ENCODE data around the gene TMEM184C. TPM values are rescaled to one million over a fixed set of nuclear protein-coding genes. Genes with fewer than 3 reads are reported as not detected.

The TMEM184C gene
- total RNA-seq, 4 donors from 2014 or later = 25.5 to 36.1 (median 28.5) TPM

DNA sequence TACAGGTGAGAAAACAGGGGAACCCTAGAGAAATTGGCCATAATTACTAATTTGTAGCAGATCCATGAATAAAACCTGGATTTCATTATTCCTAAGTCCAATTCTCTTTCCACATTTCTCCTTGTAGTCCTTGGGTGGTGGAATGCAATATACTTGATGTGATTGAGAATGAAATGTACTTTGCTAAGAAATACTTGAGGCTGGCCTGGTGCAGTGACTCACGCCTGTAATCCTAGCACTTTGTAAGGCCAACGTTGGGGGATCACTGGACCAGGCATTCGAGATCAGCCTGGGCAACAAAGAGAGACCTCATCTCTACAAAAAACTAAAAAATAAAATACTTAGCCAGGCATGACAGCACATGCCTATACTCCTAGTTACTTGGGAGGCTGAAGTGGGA lies 15.9 kb downstream of the TMEM184C start:
- ATAC-seq (ENCODE audit: low FRiP score) (no peak), DNase-seq (ENCODE audit: low spot score) (no peak)
- TF ChIP-seq, protein P1, sequence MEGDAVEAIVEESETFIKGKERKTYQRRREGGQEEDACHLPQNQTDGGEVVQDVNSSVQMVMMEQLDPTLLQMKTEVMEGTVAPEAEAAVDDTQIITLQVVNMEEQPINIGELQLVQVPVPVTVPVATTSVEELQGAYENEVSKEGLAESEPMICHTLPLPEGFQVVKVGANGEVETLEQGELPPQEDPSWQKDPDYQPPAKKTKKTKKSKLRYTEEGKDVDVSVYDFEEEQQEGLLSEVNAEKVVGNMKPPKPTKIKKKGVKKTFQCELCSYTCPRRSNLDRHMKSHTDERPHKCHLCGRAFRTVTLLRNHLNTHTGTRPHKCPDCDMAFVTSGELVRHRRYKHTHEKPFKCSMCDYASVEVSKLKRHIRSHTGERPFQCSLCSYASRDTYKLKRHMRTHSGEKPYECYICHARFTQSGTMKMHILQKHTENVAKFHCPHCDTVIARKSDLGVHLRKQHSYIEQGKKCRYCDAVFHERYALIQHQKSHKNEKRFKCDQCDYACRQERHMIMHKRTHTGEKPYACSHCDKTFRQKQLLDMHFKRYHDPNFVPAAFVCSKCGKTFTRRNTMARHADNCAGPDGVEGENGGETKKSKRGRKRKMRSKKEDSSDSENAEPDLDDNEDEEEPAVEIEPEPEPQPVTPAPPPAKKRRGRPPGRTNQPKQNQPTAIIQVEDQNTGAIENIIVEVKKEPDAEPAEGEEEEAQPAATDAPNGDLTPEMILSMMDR (IDR thresholded peaks at IDR 0.05) = no peak

DNA sequence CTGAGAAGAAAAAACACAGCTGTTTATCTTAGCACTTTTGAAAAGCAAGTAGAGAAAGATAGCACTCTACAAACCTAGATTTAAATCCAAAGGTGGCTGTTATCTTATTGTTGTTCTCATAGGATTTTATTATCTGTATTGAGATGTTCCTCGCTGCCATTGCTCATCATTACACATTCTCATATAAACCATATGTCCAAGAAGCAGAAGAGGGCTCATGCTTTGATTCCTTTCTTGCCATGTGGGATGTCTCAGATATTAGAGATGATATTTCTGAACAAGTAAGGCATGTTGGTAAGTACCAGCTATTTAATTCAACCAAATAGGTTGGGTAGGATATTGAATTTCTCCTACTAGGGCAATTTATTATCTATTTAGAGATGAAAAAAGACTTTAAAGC lies 16.4 kb downstream of the TMEM184C start:
- ATAC-seq (ENCODE audit: low FRiP score) (no peak), DNase-seq (ENCODE audit: low spot score) (no peak)
- TF ChIP-seq, protein P1 (IDR thresholded peaks at IDR 0.05) = no peak

DNA sequence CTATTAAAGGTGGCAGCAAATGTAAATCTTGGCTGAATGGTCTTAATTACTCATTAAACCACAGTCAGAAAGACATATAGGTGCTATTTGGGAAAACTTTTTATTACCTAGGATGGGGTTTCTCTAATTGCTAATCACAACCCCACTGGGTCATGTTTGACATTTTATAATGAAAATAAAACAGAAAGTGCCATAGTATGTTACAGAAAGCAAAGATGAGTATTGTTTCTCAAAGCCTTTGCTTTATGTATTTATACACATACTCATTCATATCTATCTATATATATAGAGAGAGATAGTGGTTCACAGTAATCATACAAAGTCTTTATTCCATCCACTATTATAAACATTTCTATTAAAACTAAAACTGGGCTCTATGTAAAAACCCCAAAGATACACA lies 18.2 kb downstream of the TMEM184C start:
- TF ChIP-seq, protein P1 (IDR thresholded peaks at IDR 0.05) = no peak
- DNase-seq (ENCODE audit: low spot score) (no peak), ATAC-seq (ENCODE audit: low FRiP score) (no peak)

DNA sequence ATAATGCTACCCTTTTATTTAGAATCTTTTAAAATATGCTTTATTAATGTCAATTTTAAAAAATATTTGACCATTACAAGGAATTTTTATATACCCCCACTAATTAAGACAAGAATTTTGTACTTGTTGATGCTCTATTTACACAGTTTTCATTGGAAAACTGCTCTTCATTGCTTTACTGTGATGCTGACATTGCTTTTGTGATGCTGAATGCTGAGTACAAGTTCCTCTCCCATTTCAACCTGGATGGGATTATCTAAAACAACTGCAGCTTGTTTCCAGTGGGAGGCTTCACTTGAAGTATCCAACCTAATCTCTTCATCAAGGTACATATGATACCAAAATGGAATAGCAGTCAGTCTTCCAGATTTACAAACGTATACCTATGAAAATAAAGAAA lies 21.2 kb downstream of the TMEM184C start:
- TF ChIP-seq, protein P1 (IDR thresholded peaks at IDR 0.05) = no peak
- no peak for ATAC-seq (ENCODE audit: low FRiP score)
- no peak for DNase-seq (ENCODE audit: low spot score)

DNA sequence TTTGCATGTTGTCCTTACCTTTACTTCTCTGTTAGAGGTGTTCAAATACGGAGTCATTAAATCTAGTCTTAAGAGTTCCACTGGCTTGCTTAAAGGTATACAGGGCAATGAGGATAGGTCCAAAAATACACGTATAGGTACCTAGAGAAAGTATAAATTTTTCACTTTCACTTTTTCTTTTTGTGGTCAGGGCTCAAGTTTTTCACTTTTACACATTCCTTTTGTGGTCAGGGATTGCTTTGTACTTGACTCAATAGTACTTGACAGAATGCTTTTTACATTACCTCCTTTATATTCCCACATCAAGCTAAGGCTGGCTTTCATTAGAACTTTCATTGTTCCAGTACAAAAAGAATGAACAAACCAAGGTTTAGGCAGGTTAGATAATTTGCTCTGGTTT lies 21.7 kb downstream of the TMEM184C start:
- TF ChIP-seq, protein P1 (IDR thresholded peaks at IDR 0.05) = no peak
- ATAC-seq (ENCODE audit: low FRiP score) = no peak

DNA sequence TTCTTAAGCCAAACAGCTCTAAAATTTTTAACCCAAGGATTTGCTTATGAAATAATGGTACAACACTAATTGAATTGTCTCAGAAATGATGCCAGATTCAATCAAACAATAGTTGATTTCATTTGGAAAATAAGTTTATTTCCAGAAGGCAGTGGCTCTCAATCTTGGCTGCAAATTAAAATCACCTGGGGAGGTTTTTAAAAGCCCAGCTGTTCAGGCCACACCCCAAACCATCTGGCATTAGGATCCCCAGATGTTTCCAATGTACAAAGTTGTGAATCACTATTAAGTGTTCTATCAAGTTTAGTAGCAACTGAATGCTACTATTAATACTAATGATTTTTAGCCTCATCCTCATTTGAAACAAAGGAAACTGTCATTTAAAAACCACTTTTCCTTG lies 22.2 kb downstream of the TMEM184C start:
- no peak for ATAC-seq (ENCODE audit: low FRiP score)
- DNase-seq (ENCODE audit: low spot score) = no peak
- TF ChIP-seq, protein P1 (IDR thresholded peaks at IDR 0.05) = no peak

More for the DNA sequence above, 21.7 kb downstream of the TMEM184C start:
- DNase-seq (ENCODE audit: low spot score) = no peak

DNA sequence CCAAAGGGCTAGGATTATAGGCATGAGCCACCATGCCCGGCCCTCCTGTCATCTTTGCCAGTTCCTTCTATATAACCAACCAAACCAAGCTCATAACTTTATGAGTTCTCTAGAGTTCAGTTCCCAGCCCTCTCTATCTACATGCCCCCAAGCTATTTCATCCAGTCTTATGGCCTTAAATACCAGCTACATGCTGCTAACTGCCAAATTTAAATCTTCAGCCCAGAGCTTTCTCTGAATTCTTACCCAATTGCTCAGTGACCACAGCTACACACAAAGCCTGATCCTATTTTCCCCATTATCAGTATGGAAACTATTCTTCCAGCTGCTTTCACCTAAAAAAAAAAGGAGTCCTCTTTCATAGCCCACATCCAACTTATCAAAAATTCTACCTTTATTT lies 23.1 kb downstream of the TMEM184C start:
- no peak for ATAC-seq (ENCODE audit: low FRiP score)
- no peak for DNase-seq (ENCODE audit: low spot score)
- TF ChIP-seq, protein P1 (IDR thresholded peaks at IDR 0.05) = no peak
